K562 (cell line): ENCODE data around the gene KRT14. TPM values are rescaled to one million over a fixed set of nuclear protein-coding genes. Genes with fewer than 3 reads are reported as not detected.

Experiments
- ATAC-seq: fragments of 200-7000 bp; cut with Tn5 transposase; 3 replicates; pipeline ENCODE4 v1.9.1; 2020; ENCODE audit warnings: moderate library complexity
- BruUV-seq: library from RNA; stranded (reverse); fragments of 400-500 nt; replicated peaks from 2 replicates; lab custom pipeline; 2021; lab: Mats Ljungman, UMichigan
- CTCF ChIA-PET: fragments of 300-600 bp; formaldehyde crosslinking; extraction: SDS; loops from one replicate; lab custom pipeline; 2021; ENCODE audit warnings: low intra/inter-chr PET ratio; lab: Yijun Ruan, JAX
- POLR2A ChIA-PET: fragments of 300-600, 350-650 bp; sonication (Branson Sonifier 250); formaldehyde crosslinking; extraction: SDS; loops from one replicate; lab custom pipeline; 2021; ENCODE audit warnings: antibody characterized with exemption, inconsistent platforms; lab: Yijun Ruan, JAX
- DNase-seq, 4 experiments: peaks; one replicate each; pipeline versions ENCODE4 v3.0.0 to v3.0.0-alpha.2; 2011 to 2018; ENCODE audit warnings: low spot score in 3 of 4, mixed read lengths in 3 of 4; ENCODE audit errors: extremely low read depth in 1 of 4
- FAIRE-seq: peaks from 2 replicates; lab custom pipeline; 2011; peaks lifted over from hg19 to GRCh38; lab: Jason Lieb, UNC
- H2AFZ ChIP-seq: 2 replicates; pipeline ENCODE4 v1.6.0; 2011; ENCODE audit warnings: low read depth, low read length, control low read depth, inconsistent platforms
- H3K27ac ChIP-seq: fragments of 200-600 bp; 3 replicates; pipeline ENCODE4 v1.8.0; 2011; ENCODE audit warnings: low read depth, mild to moderate bottlenecking, control low read depth, inconsistent platforms, low read length, moderate library complexity, mixed read lengths; ENCODE audit errors: extremely low read depth
- H3K27me3 ChIP-seq, 2 experiments: fragments of 300-600 bp in 1 of 2; 2 replicates in 1 of 2; 3 replicates in 1 of 2; pipeline versions ENCODE4 v1.6.0 to v1.8.0; 2011; ENCODE audit warnings: inconsistent platforms in 2 of 2, low read length in 2 of 2, mild to moderate bottlenecking in 1 of 2, mixed read lengths in 1 of 2, moderate library complexity in 1 of 2; ENCODE audit not compliant: control insufficient read depth in 2 of 2, insufficient read depth in 2 of 2
- H3K36me3 ChIP-seq: fragments of 300-600 bp; 3 replicates; pipeline ENCODE4 v1.8.0; 2011; ENCODE audit warnings: mild to moderate bottlenecking, low read length, inconsistent platforms; ENCODE audit not compliant: control insufficient read depth, insufficient read depth
- H3K4me1 ChIP-seq, 2 experiments: fragments of 200-600 bp in 1 of 2; replicated peaks in 1 of 2; 2 replicates in 1 of 2; 3 replicates in 1 of 2; pipeline versions ENCODE4 v1.5.1 to v1.8.0; 2011; ENCODE audit warnings: inconsistent platforms in 2 of 2, low read length in 2 of 2, mild to moderate bottlenecking in 1 of 2, mixed read lengths in 1 of 2, moderate library complexity in 1 of 2; ENCODE audit not compliant: control insufficient read depth in 2 of 2, insufficient read depth in 2 of 2
- H3K4me2 ChIP-seq: 2 replicates; pipeline ENCODE4 v1.6.1; 2011; ENCODE audit warnings: low read length, control low read depth, inconsistent platforms, mixed read lengths; ENCODE audit not compliant: insufficient read depth
- H3K4me3 ChIP-seq: fragments of 200-600 bp; sonication (generic), shearing (Covaris generic); 2 replicates; pipeline ENCODE4 v1.5.1; 2016; ENCODE audit warnings: control low read depth, inconsistent platforms
- H3K79me2 ChIP-seq: fragments of 200-600 bp; 3 replicates; pipeline ENCODE4 v1.8.0; 2011; ENCODE audit warnings: low read length, inconsistent platforms; ENCODE audit not compliant: control insufficient read depth, insufficient read depth
- H3K9ac ChIP-seq, 2 experiments: 2 replicates each; pipeline versions ENCODE4 v1.6.0 to v1.6.1; 2011; ENCODE audit warnings: low read depth in 2 of 2, low read length in 2 of 2, control low read depth in 1 of 2, inconsistent platforms in 1 of 2, mild to moderate bottlenecking in 1 of 2, mixed read lengths in 1 of 2; ENCODE audit not compliant: insufficient read depth in 1 of 2
- H3K9me1 ChIP-seq: one replicate; pipeline ENCODE4 v1.6.0; 2011; ENCODE audit warnings: inconsistent platforms, mild to moderate bottlenecking, low read length, moderate library complexity; ENCODE audit not compliant: control insufficient read depth, insufficient read depth
- H3K9me3 ChIP-seq: replicated peaks from 2 replicates; pipeline ENCODE4 v1.5.1; 2011; ENCODE audit warnings: low read depth, low read length, inconsistent platforms; ENCODE audit not compliant: control insufficient read depth, insufficient read depth
- H4K20me1 ChIP-seq: replicated peaks from 2 replicates; pipeline ENCODE4 v1.6.1; 2011; ENCODE audit warnings: low read length, inconsistent platforms, mixed read lengths; ENCODE audit not compliant: control insufficient read depth, insufficient read depth
- ARID3B ChIP-seq: fragments of 250-450 bp; sonication (Bioruptor Pico); IDR thresholded peaks from 2 replicates; pipeline ENCODE4 v1.4.0; 2020; ENCODE audit warnings: borderline replicate concordance
- ATF3 ChIP-seq, 2 experiments: fragments of 450-650 bp in 1 of 2; sonication (generic) in 1 of 2; formaldehyde crosslinking in 1 of 2; IDR thresholded peaks in 1 of 2; conservative IDR thresholded peaks in 1 of 2; 2 replicates each; pipeline versions ENCODE4 v1.6.1 to v1.8.1; 2016 to 2023; ENCODE audit warnings: mild to moderate bottlenecking in 2 of 2, moderate library complexity in 2 of 2, inconsistent platforms in 1 of 2, missing genetic modification reagents in 1 of 2
- MAFK ChIP-seq: IDR thresholded peaks from 2 replicates; pipeline ENCODE4 v1.6.1; 2011; ENCODE audit warnings: low read length, improper control_type of control experiment
- NCOA4 ChIP-seq: fragments of 450-650 bp; IDR thresholded peaks from 2 replicates; pipeline ENCODE4 v1.6.1; 2018; ENCODE audit warnings: mild to moderate bottlenecking; ENCODE audit not compliant: partially characterized antibody
- NCOR1 ChIP-seq: fragments of 450-650 bp; IDR thresholded peaks from 2 replicates; pipeline ENCODE4 v1.6.1; 2016; ENCODE audit warnings: mild to moderate bottlenecking, moderate library complexity
- NONO ChIP-seq, 2 experiments: fragments of 200-400 bp in 1 of 2; fragments of 450-650 bp in 1 of 2; formaldehyde crosslinking in 1 of 2; IDR thresholded peaks; 2 replicates each; pipeline ENCODE4 v1.6.1; 2017; ENCODE audit warnings: low read depth in 2 of 2, mild to moderate bottlenecking in 2 of 2, moderate library complexity in 2 of 2, low read length in 1 of 2
- NR2C1 ChIP-seq, 2 experiments: fragments of 450-650 bp; IDR thresholded peaks; 2 replicates each; pipeline ENCODE4 v1.6.1; 2017; ENCODE audit warnings: mild to moderate bottlenecking in 2 of 2, antibody characterized with exemption in 1 of 2, inconsistent platforms in 1 of 2, missing compliant biosample characterization in 1 of 2, missing genetic modification characterization in 1 of 2
- OTX1 ChIP-seq: fragments of 450-650 bp; formaldehyde crosslinking; IDR thresholded peaks from 2 replicates; pipeline ENCODE4 v1.4.0; 2022; ENCODE audit warnings: mild to moderate bottlenecking
- RBM15 ChIP-seq: fragments of 200-400 bp; formaldehyde crosslinking; IDR thresholded peaks from 2 replicates; pipeline ENCODE4 v1.6.1; 2018; ENCODE audit warnings: mild to moderate bottlenecking, low read length, moderate library complexity; ENCODE audit not compliant: insufficient read depth
- SP1 ChIP-seq: sonication (generic); formaldehyde crosslinking; IDR thresholded peaks from 2 replicates; pipeline ENCODE4 v1.8.1; 2022; ENCODE audit warnings: mild to moderate bottlenecking, missing genetic modification reagents
- TRIM25 ChIP-seq: fragments of 450-650 bp; IDR thresholded peaks from 2 replicates; pipeline ENCODE4 v1.7.0; 2016; ENCODE audit warnings: borderline replicate concordance
- XRCC4 ChIP-seq: IDR thresholded peaks from one replicate; pipeline ENCODE4 v1.6.1; 2011; ENCODE audit not compliant: insufficient read depth, insufficient read length; ENCODE audit errors: extremely low read depth
- ZBTB12 ChIP-seq: fragments of 250-450 bp; sonication (Bioruptor Pico); IDR thresholded peaks from 2 replicates; pipeline ENCODE4 v1.4.0; 2020
- WGBS: fragments of 100-300 bp; shearing (Covaris generic); methylation state at CpG from one replicate; pipeline ENCODE4 v1.1.6; 2016; ENCODE audit warnings: low coverage, mixed read lengths; ENCODE audit not compliant: insufficient coverage; ENCODE audit errors: missing lambda C conversion rate; 5-methylcytosine and 5-hydroxymethylcytosine counted together
- in situ Hi-C: fragments of 300-500 bp; cut with MboI; formaldehyde crosslinking; loops from 4 replicates; pipeline ENCODE4 v1.15.0; 2018; ENCODE audit warnings: inconsistent platforms, mixed read lengths
- intact Hi-C: fragments of 100-400 bp; cut with micrococcal nuclease; formaldehyde crosslinking; loops from 2 replicates; pipeline ENCODE4 v1.14.2; 2022
- polyA plus RNA-seq, 8 experiments: library from polyadenylated mRNA; depleted of rRNA in 4 of 8; stranded (reverse) in 5 of 8; unstranded in 3 of 8; fragments of >200 nt; fragmentation: Nextera tagmentation in 2 of 8; fragmentation: Illumina TruSeq in 1 of 8; extraction: Ambion mirVana in 2 of 8; extraction: Trizol in 1 of 8; gene quantifications; 2 replicates each; pipeline versions ENCODE4 v1.2.1 to v1.2.3, GENCODE V29; 2011 to 2014; ENCODE audit warnings: inconsistent platforms in 1 of 8, missing spikeins in 1 of 8
- total RNA-seq, 7 experiments: library from RNA; depleted of rRNA in 6 of 7; stranded (reverse); fragments of >200 nt in 6 of 7; fragmentation: Illumina TruSeq in 2 of 7; extraction: Trizol in 2 of 7; gene quantifications; 2 replicates each; pipeline versions ENCODE4 v1.2.1 to v1.2.3, GENCODE V29; 2011 to 2021; ENCODE audit warnings: low replicate concordance in 1 of 7

Gene KRT14
- total and polyA plus RNA-seq, 9 of the 15 experiments (the other 6 are each of a cell fraction or from before 2014, with no cell fraction given), result 0.22 TPM; not detected in 8

GRCh38 chr17:41553987-41554680 is 32.6 kb downstream of the KRT14 start (continued):
- TF ChIP-seq SP1 (CRISPR knock-in tag) (no peak), NCOR1 (no peak), MAFK (no peak), NONO (IDR thresholded peaks at IDR 0.05; ENCODE audit: low read depth in 2 of 2, low read length in 1 of 2) (no peak), ATF3 (IDR thresholded peaks at IDR 0.05) (peak; percentile 32; the same call in 1 of the 2 replicates), ATF3 (CRISPR knock-in tag; conservative IDR thresholded peaks at IDR 0.05) (no peak)

GRCh38 chr17:41553176-41553575 is 33.5 kb downstream of the KRT14 start:
- Histone ChIP-seq H3K4me3 (no peak overlapping the region), H3K79me2 (no peaks in the 10 kb centered on the region), H3K9me1 (no peaks in the 10 kb centered on the region), H3K4me1 (peaks cover 18 to 20% of the 10 kb centered on the region in 2 experiments; a peak in 4 of 5 replicates), H3K27me3 (peaks cover 15 to 25% of the 10 kb centered on the region in 2 experiments), H3K9ac (no peak overlapping the region), H3K9me3 (no peaks in the 10 kb centered on the region), H3K36me3 (no peaks in the 10 kb centered on the region), H2AFZ (no peak overlapping the region), H3K27ac (no peak overlapping the region), H4K20me1 (no peaks in the 10 kb centered on the region), H3K4me2 (no peak overlapping the region)
- FAIRE-seq (no peak), DNase-seq (no peak), ATAC-seq (no peak)
- intact Hi-C loops, result no loop called here
- ChIA-PET POLR2A (interaction anchor here (0.6 to 0.8 kb wide), 3 partner anchors 9 to 572 kb away, joined by 3 read pairs; partner anchors contain the start of gene EIF1), CTCF (interaction anchor here (1.4 kb wide), 1 partner anchor 108 kb away, joined by 3 read pairs; no protein-coding TSS in a partner anchor)
- TF ChIP-seq TRIM25, result no peak
- no peak for TF ChIP-seq OTX1
- no peak for TF ChIP-seq NR2C1 (IDR thresholded peaks at IDR 0.05)
- no peak for TF ChIP-seq NR2C1 (tag; IDR thresholded peaks at IDR 0.05)
- TF ChIP-seq XRCC4, result no peak
- no peak for TF ChIP-seq NCOA4
- no peak for TF ChIP-seq ZBTB12 (CRISPR knock-in tag)
- no peak for TF ChIP-seq RBM15
- no peak for TF ChIP-seq ARID3B (CRISPR knock-in tag)
- WGBS, result 10% methylated on average over 4 of the region's 4 CpGs
- in situ Hi-C loops, result loop anchor here (5.0 kb wide), 1 partner anchor 89 kb away; no protein-coding TSS in a partner anchor
- no TSS peak for BruUV-seq
